Vagina (tissue), 2 donors: ENCODE data around the gene TGFBRAP1.

Source experiments
- POLR2A ChIP-seq, 2 donors: fragments of 450-650 bp; IDR thresholded peaks; one replicate each; pipeline ENCODE4 v1.6.1; 2017; ENCODE audit warnings: antibody characterized with exemption in 2 of 2, mild to moderate bottlenecking in 2 of 2, moderate library complexity in 2 of 2
- POLR2AphosphoS5 ChIP-seq, 2 donors: sonication (generic); formaldehyde crosslinking; IDR thresholded peaks; one replicate each; pipeline ENCODE4 v1.9.0; 2017; ENCODE audit warnings: antibody characterized with exemption in 2 of 2, mild to moderate bottlenecking in 2 of 2, low read depth in 1 of 2; ENCODE audit not compliant: insufficient read depth in 1 of 2
- TF ChIP-seq, protein P1 (sequence below), 3 experiments: fragments of 450-650 bp in 2 of 3; fragments of 200-600 bp in 1 of 3; sonication (generic) in 1 of 3; IDR thresholded peaks; one replicate each; pipeline ENCODE4 v1.5.1; 2017 to 2019; ENCODE audit warnings: antibody characterized with exemption in 3 of 3, mild to moderate bottlenecking in 2 of 3, moderate library complexity in 2 of 3

DNA sequence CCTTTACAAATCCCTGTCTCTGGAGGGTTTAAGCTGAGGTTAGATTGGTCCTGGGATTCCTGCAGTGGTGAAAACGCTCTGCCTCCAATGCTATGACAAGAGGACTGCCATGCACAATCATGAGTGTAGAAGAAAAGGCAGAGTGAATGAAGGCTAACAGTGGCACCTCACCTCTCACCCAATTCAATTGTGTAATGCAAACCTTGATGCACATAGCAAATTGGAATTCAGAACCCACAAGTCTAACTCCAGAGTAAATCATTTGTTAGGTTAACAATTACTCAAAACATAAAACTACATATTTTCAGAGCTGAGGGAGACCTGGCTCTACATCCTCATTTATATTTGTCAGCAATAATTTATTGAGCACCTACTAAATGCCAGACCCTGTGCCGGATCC lies 1.8 kb downstream of the TGFBRAP1 start:
- TF ChIP-seq, protein P1, sequence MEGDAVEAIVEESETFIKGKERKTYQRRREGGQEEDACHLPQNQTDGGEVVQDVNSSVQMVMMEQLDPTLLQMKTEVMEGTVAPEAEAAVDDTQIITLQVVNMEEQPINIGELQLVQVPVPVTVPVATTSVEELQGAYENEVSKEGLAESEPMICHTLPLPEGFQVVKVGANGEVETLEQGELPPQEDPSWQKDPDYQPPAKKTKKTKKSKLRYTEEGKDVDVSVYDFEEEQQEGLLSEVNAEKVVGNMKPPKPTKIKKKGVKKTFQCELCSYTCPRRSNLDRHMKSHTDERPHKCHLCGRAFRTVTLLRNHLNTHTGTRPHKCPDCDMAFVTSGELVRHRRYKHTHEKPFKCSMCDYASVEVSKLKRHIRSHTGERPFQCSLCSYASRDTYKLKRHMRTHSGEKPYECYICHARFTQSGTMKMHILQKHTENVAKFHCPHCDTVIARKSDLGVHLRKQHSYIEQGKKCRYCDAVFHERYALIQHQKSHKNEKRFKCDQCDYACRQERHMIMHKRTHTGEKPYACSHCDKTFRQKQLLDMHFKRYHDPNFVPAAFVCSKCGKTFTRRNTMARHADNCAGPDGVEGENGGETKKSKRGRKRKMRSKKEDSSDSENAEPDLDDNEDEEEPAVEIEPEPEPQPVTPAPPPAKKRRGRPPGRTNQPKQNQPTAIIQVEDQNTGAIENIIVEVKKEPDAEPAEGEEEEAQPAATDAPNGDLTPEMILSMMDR (IDR thresholded peaks at IDR 0.05): no peak
- TF ChIP-seq POLR2AphosphoS5 (IDR thresholded peaks at IDR 0.05; ENCODE audit: insufficient read depth in 1 of 2, low read depth in 1 of 2) (no peak), POLR2A (IDR thresholded peaks at IDR 0.05) (no peak)
